ENCODE measurements around the gene SERBP1.
A peak's percentile ranks its signal among the peaks of the same experiment; 100 is the strongest.

Gene SERBP1

DNA sequence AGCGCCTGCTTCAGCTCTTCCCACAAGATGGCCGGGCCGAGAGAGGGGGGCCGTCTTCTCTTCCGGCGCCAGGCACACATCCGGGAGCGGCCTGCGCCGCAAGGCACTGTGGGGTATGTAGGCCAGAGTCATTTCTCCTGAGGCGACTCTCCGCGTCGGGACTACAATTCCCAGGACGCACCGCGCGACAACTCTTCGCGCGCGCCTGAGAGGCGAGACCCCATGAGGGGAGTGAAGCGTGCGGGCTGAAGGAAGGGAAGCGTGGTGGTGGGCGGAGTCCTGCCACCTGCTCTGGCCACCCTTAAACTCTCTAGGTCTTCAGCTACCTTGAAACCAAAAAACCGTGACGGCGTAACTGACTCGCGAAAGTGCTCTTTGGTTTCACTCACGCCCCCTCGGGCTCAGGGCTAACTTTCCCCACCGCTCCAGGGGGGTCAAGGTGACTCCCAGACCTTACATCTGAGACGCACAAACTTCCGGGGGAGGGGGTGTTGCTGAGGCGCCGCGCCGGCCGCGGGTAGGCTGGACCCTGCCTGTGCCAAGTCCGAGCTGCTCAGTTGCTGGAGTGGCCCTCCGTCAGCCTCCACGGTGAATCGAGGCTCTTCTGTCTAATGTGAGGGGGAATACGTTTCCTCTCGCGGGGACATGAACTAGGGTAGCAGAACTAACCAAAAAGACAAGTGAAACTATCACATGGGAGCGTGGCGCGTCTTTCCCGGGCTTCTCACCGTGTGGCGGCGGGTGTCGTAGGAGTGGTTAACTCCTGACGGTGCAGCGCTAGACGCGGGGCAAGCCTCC, at the start of gene SERBP1:
SERBP1 (minus strand) TSS at position 45 of the 798 bp plus-strand sequence. CDS start 102 bp downstream, outside the sequence.
- Histone ChIP-seq H3K4me3 (ENCODE audit: low read depth, low read length) (peak within 1 kb of the TSS; percentile 97), H2AFZ (ENCODE audit: low read length, unreplicated experiment) (peak within 1 kb of the TSS; percentile 92), H3K27ac (ENCODE audit: low read depth, low read length) (peak within 1 kb of the TSS; percentile 49), H3K36me3 (ENCODE audit: insufficient read depth, low read length) (peaks cover 31% of the 10 kb centered on the region), H3K79me2 (ENCODE audit: control insufficient read depth, insufficient read depth, low read length, unreplicated experiment) (peaks cover 47% of the 10 kb centered on the region), H3K27me3 (ENCODE audit: insufficient read depth, low read length) (no peaks in the 10 kb centered on the region), H3K4me1 (ENCODE audit: control insufficient read depth, insufficient read depth, low read length, unreplicated experiment) (peaks cover 35% of the 10 kb centered on the region)

DNA sequence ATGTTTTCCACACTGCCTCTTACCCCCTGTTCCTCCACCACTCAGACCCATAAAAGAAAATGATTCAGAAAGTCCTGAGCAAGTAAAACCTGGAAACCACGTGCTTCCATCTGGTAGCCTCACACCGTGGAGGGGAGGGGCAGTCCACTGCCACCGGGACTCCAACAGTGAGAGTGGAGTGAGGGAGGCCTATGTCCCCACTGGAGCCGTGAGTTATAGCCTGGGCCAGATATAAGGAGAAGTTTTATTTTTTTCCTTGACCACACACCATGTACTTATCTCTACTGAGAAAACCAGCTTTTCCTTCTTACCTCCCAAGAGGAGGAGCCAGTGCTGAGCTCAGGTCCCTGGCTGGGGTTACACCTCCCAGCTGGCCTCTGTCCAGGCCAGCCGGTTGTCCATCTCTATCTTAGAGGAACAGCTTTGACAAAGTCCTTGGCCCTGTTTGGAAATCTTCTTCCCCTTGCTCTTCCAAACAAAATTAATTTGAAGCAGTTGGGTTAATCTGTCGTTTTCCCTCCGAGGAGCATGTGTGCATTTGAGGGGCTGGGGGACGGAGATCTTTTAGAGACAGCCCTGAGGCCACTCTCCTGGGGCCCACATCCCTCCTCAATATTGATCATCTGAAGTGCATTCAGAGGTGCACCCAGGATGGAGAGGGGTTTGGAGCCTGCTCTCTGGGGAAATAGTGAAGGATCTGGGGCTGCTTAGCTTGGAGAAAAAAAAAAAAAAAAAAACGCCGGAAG, 49.1 kb upstream of the SERBP1 start:
- peak overlapping the region; percentile 33 for H2AFZ ChIP-seq (ENCODE audit: low read length, unreplicated experiment)
- no peaks in the 10 kb centered on the region for H3K27me3 ChIP-seq (ENCODE audit: insufficient read depth, low read length)
- no peaks in the 10 kb centered on the region for H3K4me1 ChIP-seq (ENCODE audit: control insufficient read depth, insufficient read depth, low read length, unreplicated experiment)

DNA sequence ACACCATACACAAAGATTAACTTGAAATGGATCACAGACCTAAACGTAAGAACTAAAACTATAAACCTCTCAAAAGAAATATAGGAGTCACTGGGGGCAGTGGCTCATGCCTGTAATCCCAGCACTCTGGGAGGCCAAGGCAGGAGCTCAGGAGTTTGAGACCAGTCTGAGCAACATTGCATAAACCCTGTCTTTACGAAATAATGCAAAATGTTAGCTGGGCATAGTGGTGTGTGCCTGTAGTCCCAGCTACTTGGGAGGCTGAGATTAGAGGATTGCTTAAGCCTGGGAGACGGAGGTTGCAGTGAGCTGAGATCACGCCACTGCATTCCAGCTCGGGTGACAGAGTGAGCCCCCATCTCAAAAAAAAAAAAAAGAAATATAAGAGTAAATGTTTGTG, 46.7 kb upstream of the SERBP1 start:
- no peaks in the 10 kb centered on the region for H3K4me1 ChIP-seq (ENCODE audit: control insufficient read depth, insufficient read depth, low read length, unreplicated experiment)
- no peaks in the 10 kb centered on the region for H3K79me2 ChIP-seq (ENCODE audit: control insufficient read depth, insufficient read depth, low read length, unreplicated experiment)
- H3K27me3 ChIP-seq (ENCODE audit: insufficient read depth, low read length), result 0 out of 2 replicates have a peak, but pooled peaks cover 6% of the 10 kb centered on the region

More for the DNA sequence above, 49.1 kb upstream of the SERBP1 start:
- Histone ChIP-seq H3K79me2 (ENCODE audit: control insufficient read depth, insufficient read depth, low read length, unreplicated experiment) (no peaks in the 10 kb centered on the region), H3K36me3 (ENCODE audit: insufficient read depth, low read length) (no peaks in the 10 kb centered on the region), H3K4me3 (ENCODE audit: low read depth, low read length) (no peak overlapping the region), H3K27ac (ENCODE audit: low read depth, low read length) (no peak overlapping the region)

DNA sequence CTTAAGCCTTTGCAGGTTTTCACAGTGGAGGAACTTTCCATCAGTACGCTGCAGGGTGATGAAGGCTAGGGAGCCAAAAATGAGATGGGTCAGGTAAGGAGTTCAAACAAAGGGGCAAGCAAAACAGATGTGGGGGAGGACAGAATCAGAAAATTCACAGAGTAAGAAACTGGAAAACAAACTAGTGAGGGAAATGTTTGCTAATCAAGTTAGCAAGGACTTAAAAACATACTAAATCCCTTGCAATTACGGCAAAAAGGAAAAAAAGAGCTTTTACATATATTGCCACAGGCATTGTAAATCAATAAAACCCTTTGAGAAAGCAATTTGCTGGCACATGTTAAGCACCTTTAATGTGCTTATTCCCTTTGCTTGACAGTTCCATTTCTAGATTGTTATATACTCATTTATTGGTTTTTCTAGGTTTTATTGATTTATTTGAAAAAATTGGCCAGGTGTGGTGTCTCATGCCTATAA, 45.8 kb upstream of the SERBP1 start:
- H2AFZ ChIP-seq (ENCODE audit: low read length, unreplicated experiment), result no peak overlapping the region
- 0 out of 2 replicates have a peak, but pooled peaks cover 6% of the 10 kb centered on the region for H3K27me3 ChIP-seq (ENCODE audit: insufficient read depth, low read length)
- H3K79me2 ChIP-seq (ENCODE audit: control insufficient read depth, insufficient read depth, low read length, unreplicated experiment), result no peaks in the 10 kb centered on the region
- no peak overlapping the region for H3K27ac ChIP-seq (ENCODE audit: low read depth, low read length)
- no peak overlapping the region for H3K4me3 ChIP-seq (ENCODE audit: low read depth, low read length)
- H3K36me3 ChIP-seq (ENCODE audit: insufficient read depth, low read length), result no peaks in the 10 kb centered on the region
- no peaks in the 10 kb centered on the region for H3K4me1 ChIP-seq (ENCODE audit: control insufficient read depth, insufficient read depth, low read length, unreplicated experiment)

More for the DNA sequence above, 46.7 kb upstream of the SERBP1 start:
- H2AFZ ChIP-seq (ENCODE audit: low read length, unreplicated experiment), result no peak overlapping the region
- H3K4me3 ChIP-seq (ENCODE audit: low read depth, low read length), result no peak overlapping the region
- no peak overlapping the region for H3K27ac ChIP-seq (ENCODE audit: low read depth, low read length)
- H3K36me3 ChIP-seq (ENCODE audit: insufficient read depth, low read length), result no peaks in the 10 kb centered on the region

DNA sequence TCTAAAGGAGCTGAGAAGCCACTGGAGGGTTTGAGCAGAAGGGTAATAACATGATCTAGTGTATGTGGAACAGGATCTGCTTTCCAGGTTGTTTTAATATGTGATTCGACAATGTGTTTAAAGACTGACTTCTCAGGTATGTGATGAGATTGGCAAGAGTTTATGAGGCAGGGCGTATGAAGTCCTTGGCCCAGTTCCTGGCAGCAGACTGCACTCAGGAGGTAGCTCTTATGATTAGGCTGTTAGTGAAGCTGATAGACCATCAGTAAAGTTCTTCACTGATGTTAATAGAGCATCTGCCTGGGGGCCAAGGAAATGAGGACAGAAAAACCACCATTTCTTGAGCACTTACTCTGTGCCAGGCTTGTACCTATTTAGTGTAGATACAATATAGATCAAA, 41.9 kb upstream of the SERBP1 start:
- Histone ChIP-seq H2AFZ (ENCODE audit: low read length, unreplicated experiment) (no peak overlapping the region), H3K4me3 (ENCODE audit: low read depth, low read length) (no peak overlapping the region), H3K27me3 (ENCODE audit: insufficient read depth, low read length) (0 out of 2 replicates have a peak, but pooled peaks cover 6% of the 10 kb centered on the region), H3K4me1 (ENCODE audit: control insufficient read depth, insufficient read depth, low read length, unreplicated experiment) (peaks cover 6% of the 10 kb centered on the region), H3K27ac (ENCODE audit: low read depth, low read length) (no peak overlapping the region), H3K79me2 (ENCODE audit: control insufficient read depth, insufficient read depth, low read length, unreplicated experiment) (no peaks in the 10 kb centered on the region), H3K36me3 (ENCODE audit: insufficient read depth, low read length) (no peaks in the 10 kb centered on the region)

DNA sequence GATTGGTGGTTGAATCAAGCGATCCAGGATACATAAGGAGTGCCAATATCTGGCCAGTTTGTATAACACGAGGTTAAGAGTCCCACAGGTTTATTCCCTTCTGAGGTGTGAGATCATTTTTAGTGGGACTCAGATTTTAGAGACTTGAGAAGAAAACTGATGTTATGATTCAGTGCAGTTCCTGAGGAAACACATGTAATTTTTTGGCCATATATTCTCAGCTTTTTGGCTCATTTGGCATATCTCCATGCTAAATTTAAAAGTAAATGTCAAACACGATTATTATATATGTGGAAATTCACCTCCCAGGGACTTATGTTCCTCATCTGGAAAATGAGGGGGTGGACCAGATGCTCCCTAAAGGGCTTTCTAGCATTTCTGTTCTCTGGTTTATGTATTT, 39.2 kb upstream of the SERBP1 start:
- Histone ChIP-seq H3K27ac (ENCODE audit: low read depth, low read length) (no peak overlapping the region), H3K27me3 (ENCODE audit: insufficient read depth, low read length) (peaks cover 6% of the 10 kb centered on the region; the same call in 1 of the 2 replicates), H3K4me3 (ENCODE audit: low read depth, low read length) (no peak overlapping the region), H3K79me2 (ENCODE audit: control insufficient read depth, insufficient read depth, low read length, unreplicated experiment) (no peaks in the 10 kb centered on the region), H2AFZ (ENCODE audit: low read length, unreplicated experiment) (no peak overlapping the region), H3K36me3 (ENCODE audit: insufficient read depth, low read length) (no peaks in the 10 kb centered on the region), H3K4me1 (ENCODE audit: control insufficient read depth, insufficient read depth, low read length, unreplicated experiment) (peaks cover 6% of the 10 kb centered on the region)

DNA sequence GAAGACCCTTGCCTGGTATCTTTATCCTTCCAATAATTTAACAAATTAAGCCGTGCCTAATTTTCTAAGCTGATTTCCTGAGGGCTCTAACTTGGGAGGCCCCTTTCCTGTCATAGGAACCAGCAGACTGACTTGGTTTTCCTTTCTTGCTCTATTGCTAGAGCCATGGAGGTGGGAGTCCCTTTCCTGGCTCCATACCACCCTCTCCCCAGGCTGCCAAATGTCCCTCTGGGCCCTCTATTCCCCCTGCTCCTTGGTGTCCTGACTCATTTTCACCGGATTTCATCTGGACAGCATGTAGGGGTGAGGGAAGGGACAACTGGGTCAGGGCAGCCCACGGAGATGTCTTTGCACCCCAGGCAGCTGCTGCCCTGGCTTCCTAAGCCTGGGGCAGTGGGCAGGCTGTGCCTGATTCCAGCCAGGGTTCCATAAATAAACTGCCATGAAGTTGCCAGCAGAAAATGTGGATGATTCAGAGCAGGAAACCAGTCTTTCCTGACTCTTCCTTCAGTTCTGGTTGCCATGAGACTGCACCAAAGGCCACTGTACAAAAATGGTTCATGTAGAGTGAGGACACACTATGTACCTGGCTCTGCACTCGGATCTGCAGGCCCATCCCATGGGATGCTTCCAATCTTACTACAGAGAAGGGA, 38.0 kb upstream of the SERBP1 start:
- Histone ChIP-seq H2AFZ (ENCODE audit: low read length, unreplicated experiment) (peak overlapping the region; percentile 58), H3K27me3 (ENCODE audit: insufficient read depth, low read length) (peaks cover 13% of the 10 kb centered on the region; the same call in 1 of the 2 replicates), H3K27ac (ENCODE audit: low read depth, low read length) (no peak overlapping the region), H3K4me3 (ENCODE audit: low read depth, low read length) (no peak overlapping the region), H3K36me3 (ENCODE audit: insufficient read depth, low read length) (no peaks in the 10 kb centered on the region), H3K4me1 (ENCODE audit: control insufficient read depth, insufficient read depth, low read length, unreplicated experiment) (peaks cover 6% of the 10 kb centered on the region), H3K79me2 (ENCODE audit: control insufficient read depth, insufficient read depth, low read length, unreplicated experiment) (no peaks in the 10 kb centered on the region)

DNA sequence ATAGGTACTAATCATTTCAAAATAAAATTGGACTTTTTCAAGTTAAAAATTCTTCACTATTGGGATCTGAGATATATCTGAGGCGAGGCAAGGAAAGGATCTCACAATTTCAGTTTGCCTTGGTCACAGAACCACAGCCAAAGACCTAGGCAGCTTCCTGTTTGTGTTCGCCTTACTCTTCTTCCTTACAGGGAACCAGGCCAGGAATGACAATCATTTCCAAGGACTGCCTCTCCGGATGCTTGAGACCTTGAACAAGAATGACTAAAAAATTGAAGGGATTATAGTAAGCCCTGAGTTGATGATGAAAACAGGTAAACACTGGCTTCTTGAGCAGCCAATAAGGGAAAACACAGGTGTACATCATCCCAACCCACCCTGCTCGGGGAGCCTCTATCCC, 35.2 kb upstream of the SERBP1 start:
- Histone ChIP-seq H3K4me3 (ENCODE audit: low read depth, low read length) (no peak overlapping the region), H2AFZ (ENCODE audit: low read length, unreplicated experiment) (no peak overlapping the region), H3K79me2 (ENCODE audit: control insufficient read depth, insufficient read depth, low read length, unreplicated experiment) (no peaks in the 10 kb centered on the region), H3K4me1 (ENCODE audit: control insufficient read depth, insufficient read depth, low read length, unreplicated experiment) (peaks cover 6% of the 10 kb centered on the region), H3K27ac (ENCODE audit: low read depth, low read length) (no peak overlapping the region), H3K36me3 (ENCODE audit: insufficient read depth, low read length) (no peaks in the 10 kb centered on the region), H3K27me3 (ENCODE audit: insufficient read depth, low read length) (peaks cover 10% of the 10 kb centered on the region)

DNA sequence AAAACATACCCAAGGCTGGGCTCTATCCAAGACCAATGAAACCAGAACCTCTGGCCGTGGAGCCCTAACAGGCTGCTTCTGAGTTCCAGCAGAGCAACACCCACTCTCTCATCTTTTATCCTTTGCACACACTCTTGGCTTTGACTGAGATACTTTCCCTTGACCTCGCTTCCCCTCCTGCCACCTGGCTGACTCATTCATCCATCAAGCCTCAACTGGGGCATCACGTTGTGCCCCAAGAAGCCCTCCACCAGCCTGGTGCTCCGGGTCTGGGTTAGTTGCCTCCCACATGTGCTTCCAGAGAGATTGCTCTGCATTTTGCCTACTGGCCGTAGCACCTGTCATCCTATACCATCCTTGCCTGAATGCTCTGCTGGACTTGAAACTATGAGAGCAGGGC, 34.5 kb upstream of the SERBP1 start:
- no peak overlapping the region for H3K27ac ChIP-seq (ENCODE audit: low read depth, low read length)
- H3K27me3 ChIP-seq (ENCODE audit: insufficient read depth, low read length), result peaks cover 10% of the 10 kb centered on the region
- H3K4me3 ChIP-seq (ENCODE audit: low read depth, low read length), result no peak overlapping the region
- H3K79me2 ChIP-seq (ENCODE audit: control insufficient read depth, insufficient read depth, low read length, unreplicated experiment), result no peaks in the 10 kb centered on the region
- H2AFZ ChIP-seq (ENCODE audit: low read length, unreplicated experiment), result no peak overlapping the region
- H3K36me3 ChIP-seq (ENCODE audit: insufficient read depth, low read length), result no peaks in the 10 kb centered on the region
- H3K4me1 ChIP-seq (ENCODE audit: control insufficient read depth, insufficient read depth, low read length, unreplicated experiment), result peaks cover 6% of the 10 kb centered on the region

DNA sequence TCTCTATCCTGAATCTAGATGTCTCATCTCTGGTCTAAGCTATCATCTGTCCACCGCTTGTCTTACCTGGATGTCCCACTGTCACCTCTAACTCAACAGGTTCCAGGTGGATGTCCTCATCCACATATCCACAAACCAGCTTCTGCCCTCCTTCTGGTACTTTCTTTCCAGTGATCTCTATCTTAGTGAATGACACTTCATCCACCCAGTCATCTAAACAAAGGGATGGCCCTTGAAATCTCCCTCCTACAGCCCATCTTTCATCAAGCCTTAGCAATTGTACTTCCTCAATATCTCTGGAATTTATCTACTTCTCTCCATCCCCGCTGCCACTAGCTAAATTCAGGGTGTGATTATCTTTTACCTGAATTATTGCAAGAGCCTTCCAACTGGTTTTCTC, 33.9 kb upstream of the SERBP1 start:
- no peaks in the 10 kb centered on the region for H3K36me3 ChIP-seq (ENCODE audit: insufficient read depth, low read length)
- peaks cover 10% of the 10 kb centered on the region for H3K27me3 ChIP-seq (ENCODE audit: insufficient read depth, low read length)
- no peak overlapping the region for H2AFZ ChIP-seq (ENCODE audit: low read length, unreplicated experiment)
- no peak overlapping the region for H3K4me3 ChIP-seq (ENCODE audit: low read depth, low read length)
- H3K79me2 ChIP-seq (ENCODE audit: control insufficient read depth, insufficient read depth, low read length, unreplicated experiment), result no peaks in the 10 kb centered on the region
- no peak overlapping the region for H3K27ac ChIP-seq (ENCODE audit: low read depth, low read length)
- H3K4me1 ChIP-seq (ENCODE audit: control insufficient read depth, insufficient read depth, low read length, unreplicated experiment), result peaks cover 6% of the 10 kb centered on the region
